Left cardiac atrium (tissue), 4 donors: Measurements from ENCODE around the gene ZNF506. TPM values are rescaled to one million over a fixed set of nuclear protein-coding genes. Genes with fewer than 3 reads are reported as not detected.
"Not testable (repeated sequence)": the region's sequence is repeated elsewhere in the genome, so short reads cannot be mapped to it uniquely, and the experiment has no call there.

Experiments used
- ATAC-seq, 2 donors: fragments of 200-7000 bp; cut with Tn5 transposase; one replicate each; pipeline ENCODE4 v1.9.1; 2020; ENCODE audit warnings: mild to moderate bottlenecking in 2 of 2, moderate library complexity in 2 of 2
- DNase-seq: peaks from one replicate; pipeline ENCODE4 v3.0.0-alpha.2; 2020
- intact Hi-C, 2 donors: fragments of 100-400 bp; cut with DNase I; formaldehyde crosslinking; loops; one replicate each; pipeline versions ENCODE4 v1.14.1 to v1.15.1; 2022 to 2023
- long read RNA-seq: library from polyadenylated mRNA; unstranded; transcript quantifications from one replicate; pipeline ENCODE4 v2.0.0, GENCODE V29; 2021
- total RNA-seq, 2 donors: library from RNA; stranded (reverse); fragmentation: NEBNext Ultra II Directional; extraction: Animal tissue kit (Norgen Biotek cat#: 25700); gene quantifications; one replicate each; pipeline ENCODE4 v1.2.1, GENCODE V29; 2021
- donor health status: DM: no; HTN: yes; CAD: no.
- donor health status: DM: no; HTN: yes; CAD: no; lungs with severe emphysema.
- donor health status: DM: yes; HTN: yes; CAD: no.
- donor health status: Dilated cardiomyopathy.

Gene ZNF506
- 10 to 100 TPM; 12.5 to 12.8 TPM for total RNA-seq
- long read RNA-seq, full-length matches to known transcripts: 6 of 6 reads
- long read RNA-seq, partial matches to known transcripts: 0 of 6 reads
- long read RNA-seq, other reads (novel, unspliced or antisense): 0 of 6 reads

- DNase-seq: peak; percentile 100
- intact Hi-C loops: no loop called here
These were observed at the start of gene ZNF506 for GRCh38 chr19:19821366-19821951. ZNF506 (minus strand) TSS chr19:19821750; CDS start chr19:19821603, 147 bp downstream.

GRCh38 chr19:19870086-19870485 lies 48.5 kb upstream of the ZNF506 start:
- intact Hi-C loops, DNase-seq: not testable (repeated sequence)

More at GRCh38 chr19:19821366-19821951, at the start of gene ZNF506:
- peak; percentile 98 for ATAC-seq

GRCh38 chr19:19866611-19867248 lies 45.2 kb upstream of the ZNF506 start:
- ATAC-seq (peak in 1 of 2 donors; percentile 2), DNase-seq (peak; percentile 45)
- intact Hi-C loops: no loop called here

More at GRCh38 chr19:19870086-19870485, 48.5 kb upstream of the ZNF506 start:
- ATAC-seq: not testable (repeated sequence)

- intact Hi-C loops: no loop called here
- peak; percentile 99 for ATAC-seq
- DNase-seq: peak; percentile 99
These were observed 44.4 kb upstream of the ZNF506 start, which contains the start of gene ZNF253 for GRCh38 chr19:19865750-19866610. ZNF253 (plus strand) TSS chr19:19865882; CDS start chr19:19865997, 115 bp downstream.

- peak in 1 of 2 donors; percentile 29 for ATAC-seq
- intact Hi-C loops: no loop called here
- peak; percentile 73 for DNase-seq
These were observed 39.3 kb upstream of the ZNF506 start for GRCh38 chr19:19860756-19861390.

- intact Hi-C loops: no loop called here
- ATAC-seq: no peak
- DNase-seq: no peak
These were observed 37.2 kb upstream of the ZNF506 start for GRCh38 chr19:19858751-19859150.

- DNase-seq, intact Hi-C loops, ATAC-seq: not testable (repeated sequence)
These were observed 30.2 kb upstream of the ZNF506 start for GRCh38 chr19:19851740-19852139.

- intact Hi-C loops: no loop called here
- ATAC-seq: no peak
- DNase-seq: no peak
These were observed 27.5 kb upstream of the ZNF506 start for GRCh38 chr19:19849056-19849455.

- intact Hi-C loops: no loop called here
- ATAC-seq (no peak), DNase-seq (no peak)
These were observed 26.2 kb upstream of the ZNF506 start for GRCh38 chr19:19847781-19848180.

- intact Hi-C loops: no loop called here
- DNase-seq (no peak), ATAC-seq (no peak)
These were observed 14.0 kb upstream of the ZNF506 start for GRCh38 chr19:19835560-19836038.

- DNase-seq: no peak
- no peak for ATAC-seq
- intact Hi-C loops: no loop called here
These were observed 5.3 kb upstream of the ZNF506 start for GRCh38 chr19:19826875-19827274.

GRCh38 chr19:19823916-19824315 lies 2.4 kb upstream of the ZNF506 start:
- intact Hi-C loops: no loop called here
- DNase-seq (no peak), ATAC-seq (no peak)

GRCh38 chr19:19821976-19822375 lies 426 bp upstream of the ZNF506 start:
- DNase-seq, intact Hi-C loops: not testable (repeated sequence)
- peak in 1 of 2 donors; percentile 25 for ATAC-seq

- intact Hi-C loops: no loop called here
- ATAC-seq (peak in 1 of 2 donors; percentile 5), DNase-seq (no peak)
These were observed 703 bp downstream of the ZNF506 start for GRCh38 chr19:19820774-19821320.

- ATAC-seq (no peak), DNase-seq (no peak)
- intact Hi-C loops: no loop called here
These were observed 4.2 kb downstream of the ZNF506 start for GRCh38 chr19:19817357-19817756.

GRCh38 chr19:19816679-19817078 lies 4.9 kb downstream of the ZNF506 start:
- intact Hi-C loops: no loop called here
- peak; percentile 3 to 20 for ATAC-seq
- peak; percentile 48 for DNase-seq

GRCh38 chr19:19811999-19812398 lies 9.6 kb downstream of the ZNF506 start:
- intact Hi-C loops, DNase-seq: not testable (repeated sequence)
- ATAC-seq: peak in 1 of 2 donors; percentile 26

- ATAC-seq (no peak), DNase-seq (no peak)
- intact Hi-C loops: no loop called here
These were observed 16.1 kb downstream of the ZNF506 start for GRCh38 chr19:19805480-19805879.

GRCh38 chr19:19788015-19788414 lies 33.5 kb downstream of the ZNF506 start:
- ATAC-seq: no peak
- intact Hi-C loops: no loop called here
- no peak for DNase-seq
